GM23338 (cell line): ENCODE data around the gene TRIM59. TPM values are rescaled to one million over a fixed set of nuclear protein-coding genes. Genes with fewer than 3 reads are reported as not detected.

ENCODE experiments used
- ATAC-seq: fragments of 200-7000 bp; cut with Tn5 transposase; 3 replicates; pipeline ENCODE4 v1.9.1; 2020
- DNase-seq: peaks from one replicate; pipeline ENCODE4 v3.0.0-alpha.2; 2015; ENCODE audit warnings: low spot score
- H2AFZ ChIP-seq: fragments of 200-600 bp; sonication (generic); 2 replicates; pipeline ENCODE4 v1.8.0; 2016; ENCODE audit warnings: antibody characterized with exemption, mild to moderate bottlenecking, moderate library complexity
- H3F3A ChIP-seq: fragments of 200-600 bp; sonication (generic); replicated peaks from 2 replicates; pipeline ENCODE4 v1.8.0; 2017; ENCODE audit warnings: antibody characterized with exemption, mixed run types, low read depth
- H3K27ac ChIP-seq: fragments of 200-600 bp; sonication (generic); 2 replicates; pipeline ENCODE4 v1.6.1; 2016; ENCODE audit warnings: low read depth
- H3K27me3 ChIP-seq: fragments of 200-600 bp; sonication (generic); 2 replicates; pipeline ENCODE4 v1.8.0; 2016; ENCODE audit warnings: mild to moderate bottlenecking, mixed run types, moderate library complexity; ENCODE audit not compliant: insufficient read depth
- H3K36me3 ChIP-seq: fragments of 200-600 bp; sonication (generic); 2 replicates; pipeline ENCODE4 v1.8.0; 2016; ENCODE audit warnings: mild to moderate bottlenecking; ENCODE audit not compliant: insufficient read depth
- H3K4me1 ChIP-seq: fragments of 200-600 bp; sonication (generic); 2 replicates; pipeline ENCODE4 v1.8.0; 2016; ENCODE audit warnings: mild to moderate bottlenecking, moderate library complexity; ENCODE audit not compliant: insufficient read depth
- H3K4me2 ChIP-seq: fragments of 200-600 bp; sonication (generic); 2 replicates; pipeline ENCODE4 v1.7.1; 2017; ENCODE audit warnings: mixed run types
- H3K4me3 ChIP-seq: fragments of 200-600 bp; sonication (generic); 2 replicates; pipeline ENCODE4 v1.6.1; 2016; ENCODE audit warnings: mixed run types
- H3K79me2 ChIP-seq: fragments of 200-600 bp; sonication (generic); replicated peaks from 2 replicates; pipeline ENCODE4 v1.8.0; 2017; ENCODE audit warnings: mild to moderate bottlenecking; ENCODE audit not compliant: insufficient read depth
- H3K9me2 ChIP-seq: fragments of 200-600 bp; sonication (generic); 2 replicates; pipeline ENCODE4 v1.8.0; 2017; ENCODE audit not compliant: insufficient read depth
- H4K20me1 ChIP-seq: fragments of 200-600 bp; sonication (generic); replicated peaks from 2 replicates; pipeline ENCODE4 v1.8.0; 2017; ENCODE audit warnings: mild to moderate bottlenecking; ENCODE audit not compliant: insufficient read depth
- H3K27ac Mint-ChIP-seq: 2 replicates; pipeline ENCODE4 v1.8.0; 2020; ENCODE audit warnings: inconsistent platforms, mild to moderate bottlenecking, moderate library complexity, mixed read lengths
- H3K27me3 Mint-ChIP-seq: 3 replicates; pipeline ENCODE4 v1.8.0; 2022; ENCODE audit warnings: low read depth, mild to moderate bottlenecking, moderate library complexity, mixed read lengths, inconsistent platforms; ENCODE audit not compliant: insufficient read depth, poor library complexity
- H3K36me3 Mint-ChIP-seq: 3 replicates; pipeline ENCODE4 v1.8.0; 2021; ENCODE audit warnings: low read depth, mild to moderate bottlenecking, inconsistent platforms, moderate library complexity, mixed read lengths
- H3K4me1 Mint-ChIP-seq: 3 replicates; pipeline ENCODE4 v1.8.0; 2020; ENCODE audit warnings: mild to moderate bottlenecking, inconsistent platforms, mixed read lengths
- H3K4me3 Mint-ChIP-seq: 3 replicates; pipeline ENCODE4 v1.8.0; 2021; ENCODE audit warnings: moderate library complexity, mild to moderate bottlenecking, inconsistent platforms, mixed read lengths
- H3K9me3 Mint-ChIP-seq: 3 replicates; pipeline ENCODE4 v1.8.0; 2020; ENCODE audit warnings: moderate library complexity, mild to moderate bottlenecking, inconsistent platforms, mixed read lengths
- CREB1 ChIP-seq: fragments of 250-450 bp; sonication (Bioruptor Pico); IDR thresholded peaks from 2 replicates; pipeline ENCODE4 v1.5.0; 2020; ENCODE audit warnings: low read depth, mild to moderate bottlenecking, moderate library complexity
- EZH2 ChIP-seq: fragments of 200-600 bp; sonication (generic); IDR thresholded peaks from one replicate; pipeline ENCODE4 v1.8.0; 2017; ENCODE audit warnings: antibody characterized with exemption, mild to moderate bottlenecking, low read depth; ENCODE audit not compliant: unreplicated experiment
- EZH2phosphoT487 ChIP-seq: fragments of 200-600 bp; sonication (generic); IDR thresholded peaks from one replicate; pipeline ENCODE4 v1.8.1; 2018; ENCODE audit warnings: antibody characterized with exemption; ENCODE audit not compliant: unreplicated experiment
- NANOG ChIP-seq: IDR thresholded peaks from 2 replicates; pipeline ENCODE4 v1.6.1; 2016; ENCODE audit warnings: antibody characterized with exemption, borderline replicate concordance
- STAT1 ChIP-seq: IDR thresholded peaks from one replicate; pipeline ENCODE4 v1.6.1; 2016; ENCODE audit warnings: antibody characterized with exemption; ENCODE audit not compliant: unreplicated experiment
- ZNF114 ChIP-seq: fragments of 250-450 bp; sonication (Bioruptor Pico); IDR thresholded peaks from 2 replicates; pipeline ENCODE4 v1.5.0; 2020; ENCODE audit warnings: mild to moderate bottlenecking, moderate library complexity
- ZNF331 ChIP-seq: fragments of 250-450 bp; sonication (Bioruptor Pico); IDR thresholded peaks from 2 replicates; pipeline ENCODE4 v1.5.0; 2020; ENCODE audit warnings: low read depth, mild to moderate bottlenecking, moderate library complexity
- polyA plus RNA-seq: library from polyadenylated mRNA; unstranded; fragments of >200 nt; fragmentation: Nextera tagmentation; extraction: Ambion mirVana; gene quantifications from 2 replicates; pipeline ENCODE4 v1.2.1, GENCODE V29; 2016
- total RNA-seq: library from RNA; depleted of rRNA; stranded (reverse); fragments of >200 nt; shearing (Covaris generic); gene quantifications from 2 replicates; pipeline ENCODE4 v1.2.3, GENCODE V29; 2014
- TF ChIP-seq, protein P1 (sequence below): fragments of 250-450 bp; sonication (Bioruptor Pico); IDR thresholded peaks from 2 replicates; pipeline ENCODE4 v1.5.0; 2020; ENCODE audit warnings: mild to moderate bottlenecking, moderate library complexity
- TF ChIP-seq, protein P2 (sequence below): IDR thresholded peaks from 2 replicates; pipeline ENCODE4 v1.6.1; 2016; ENCODE audit warnings: antibody characterized with exemption
- TF ChIP-seq, protein P3 (sequence below), 2 experiments: fragments of 200-600 bp in 1 of 2; sonication (generic) in 1 of 2; conservative IDR thresholded peaks; 2 replicates each; pipeline versions ENCODE4 v1.5.1 to v1.6.1; 2016 to 2017; ENCODE audit warnings: antibody characterized with exemption in 2 of 2, low read depth in 2 of 2, mild to moderate bottlenecking in 2 of 2, moderate library complexity in 1 of 2
- TF ChIP-seq, protein P4 (sequence below): IDR thresholded peaks from one replicate; pipeline ENCODE4 v1.6.1; 2018; ENCODE audit warnings: antibody characterized with exemption; ENCODE audit not compliant: unreplicated experiment

TRIM59 gene
- total and polyA plus RNA-seq, 2 experiments from 2014 or later, result 46.2 to 98.6 TPM

DNA sequence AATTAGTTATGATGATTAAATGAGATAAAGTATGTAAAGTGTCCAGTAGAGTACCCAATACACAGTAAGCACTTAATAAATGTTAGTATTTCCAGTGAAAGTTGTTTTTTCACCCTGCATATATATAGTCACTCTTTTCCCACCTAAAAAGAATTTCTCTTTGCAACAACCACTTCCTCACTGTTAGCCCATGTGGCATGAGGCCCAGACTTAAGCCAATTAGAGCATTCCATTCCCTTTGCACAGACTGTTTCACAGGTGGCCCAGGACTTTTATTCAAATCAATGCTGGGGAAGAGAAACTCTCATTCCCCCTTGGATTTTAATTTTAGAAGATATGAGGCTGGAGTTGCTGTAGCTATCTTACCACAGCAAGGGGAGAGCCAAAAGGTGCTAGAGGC lies 54.3 kb downstream of the TRIM59 start (continued):
- TF ChIP-seq, protein P1, sequence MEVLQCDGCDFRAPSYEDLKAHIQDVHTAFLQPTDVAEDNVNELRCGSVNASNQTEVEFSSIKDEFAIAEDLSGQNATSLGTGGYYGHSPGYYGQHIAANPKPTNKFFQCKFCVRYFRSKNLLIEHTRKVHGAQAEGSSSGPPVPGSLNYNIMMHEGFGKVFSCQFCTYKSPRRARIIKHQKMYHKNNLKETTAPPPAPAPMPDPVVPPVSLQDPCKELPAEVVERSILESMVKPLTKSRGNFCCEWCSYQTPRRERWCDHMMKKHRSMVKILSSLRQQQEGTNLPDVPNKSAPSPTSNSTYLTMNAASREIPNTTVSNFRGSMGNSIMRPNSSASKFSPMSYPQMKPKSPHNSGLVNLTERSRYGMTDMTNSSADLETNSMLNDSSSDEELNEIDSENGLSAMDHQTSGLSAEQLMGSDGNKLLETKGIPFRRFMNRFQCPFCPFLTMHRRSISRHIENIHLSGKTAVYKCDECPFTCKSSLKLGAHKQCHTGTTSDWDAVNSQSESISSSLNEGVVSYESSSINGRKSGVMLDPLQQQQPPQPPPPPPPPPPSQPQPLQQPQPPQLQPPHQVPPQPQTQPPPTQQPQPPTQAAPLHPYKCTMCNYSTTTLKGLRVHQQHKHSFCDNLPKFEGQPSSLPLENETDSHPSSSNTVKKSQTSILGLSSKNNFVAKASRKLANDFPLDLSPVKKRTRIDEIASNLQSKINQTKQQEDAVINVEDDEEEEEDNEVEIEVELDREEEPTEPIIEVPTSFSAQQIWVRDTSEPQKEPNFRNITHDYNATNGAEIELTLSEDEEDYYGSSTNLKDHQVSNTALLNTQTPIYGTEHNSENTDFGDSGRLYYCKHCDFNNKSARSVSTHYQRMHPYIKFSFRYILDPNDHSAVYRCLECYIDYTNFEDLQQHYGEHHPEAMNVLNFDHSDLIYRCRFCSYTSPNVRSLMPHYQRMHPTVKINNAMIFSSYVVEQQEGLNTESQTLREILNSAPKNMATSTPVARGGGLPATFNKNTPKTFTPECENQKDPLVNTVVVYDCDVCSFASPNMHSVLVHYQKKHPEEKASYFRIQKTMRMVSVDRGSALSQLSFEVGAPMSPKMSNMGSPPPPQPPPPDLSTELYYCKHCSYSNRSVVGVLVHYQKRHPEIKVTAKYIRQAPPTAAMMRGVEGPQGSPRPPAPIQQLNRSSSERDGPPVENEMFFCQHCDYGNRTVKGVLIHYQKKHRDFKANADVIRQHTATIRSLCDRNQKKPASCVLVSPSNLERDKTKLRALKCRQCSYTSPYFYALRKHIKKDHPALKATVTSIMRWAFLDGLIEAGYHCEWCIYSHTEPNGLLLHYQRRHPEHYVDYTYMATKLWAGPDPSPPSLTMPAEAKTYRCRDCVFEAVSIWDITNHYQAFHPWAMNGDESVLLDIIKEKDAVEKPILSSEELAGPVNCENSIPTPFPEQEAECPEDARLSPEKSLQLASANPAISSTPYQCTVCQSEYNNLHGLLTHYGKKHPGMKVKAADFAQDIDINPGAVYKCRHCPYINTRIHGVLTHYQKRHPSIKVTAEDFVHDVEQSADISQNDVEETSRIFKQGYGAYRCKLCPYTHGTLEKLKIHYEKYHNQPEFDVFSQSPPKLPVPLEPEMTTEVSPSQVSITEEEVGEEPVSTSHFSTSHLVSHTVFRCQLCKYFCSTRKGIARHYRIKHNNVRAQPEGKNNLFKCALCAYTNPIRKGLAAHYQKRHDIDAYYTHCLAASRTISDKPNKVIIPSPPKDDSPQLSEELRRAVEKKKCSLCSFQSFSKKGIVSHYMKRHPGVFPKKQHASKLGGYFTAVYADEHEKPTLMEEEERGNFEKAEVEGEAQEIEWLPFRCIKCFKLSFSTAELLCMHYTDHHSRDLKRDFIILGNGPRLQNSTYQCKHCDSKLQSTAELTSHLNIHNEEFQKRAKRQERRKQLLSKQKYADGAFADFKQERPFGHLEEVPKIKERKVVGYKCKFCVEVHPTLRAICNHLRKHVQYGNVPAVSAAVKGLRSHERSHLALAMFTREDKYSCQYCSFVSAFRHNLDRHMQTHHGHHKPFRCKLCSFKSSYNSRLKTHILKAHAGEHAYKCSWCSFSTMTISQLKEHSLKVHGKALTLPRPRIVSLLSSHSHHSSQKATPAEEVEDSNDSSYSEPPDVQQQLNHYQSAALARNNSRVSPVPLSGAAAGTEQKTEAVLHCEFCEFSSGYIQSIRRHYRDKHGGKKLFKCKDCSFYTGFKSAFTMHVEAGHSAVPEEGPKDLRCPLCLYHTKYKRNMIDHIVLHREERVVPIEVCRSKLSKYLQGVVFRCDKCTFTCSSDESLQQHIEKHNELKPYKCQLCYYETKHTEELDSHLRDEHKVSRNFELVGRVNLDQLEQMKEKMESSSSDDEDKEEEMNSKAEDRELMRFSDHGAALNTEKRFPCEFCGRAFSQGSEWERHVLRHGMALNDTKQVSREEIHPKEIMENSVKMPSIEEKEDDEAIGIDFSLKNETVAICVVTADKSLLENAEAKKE (CRISPR knock-in tag), result no peak
- TF ChIP-seq CREB1, result no peak
- no peak for TF ChIP-seq ZNF331 (CRISPR knock-in tag)
- TF ChIP-seq ZNF114, result no peak
- TF ChIP-seq EZH2phosphoT487, result no peak
- TF ChIP-seq, protein P2, sequence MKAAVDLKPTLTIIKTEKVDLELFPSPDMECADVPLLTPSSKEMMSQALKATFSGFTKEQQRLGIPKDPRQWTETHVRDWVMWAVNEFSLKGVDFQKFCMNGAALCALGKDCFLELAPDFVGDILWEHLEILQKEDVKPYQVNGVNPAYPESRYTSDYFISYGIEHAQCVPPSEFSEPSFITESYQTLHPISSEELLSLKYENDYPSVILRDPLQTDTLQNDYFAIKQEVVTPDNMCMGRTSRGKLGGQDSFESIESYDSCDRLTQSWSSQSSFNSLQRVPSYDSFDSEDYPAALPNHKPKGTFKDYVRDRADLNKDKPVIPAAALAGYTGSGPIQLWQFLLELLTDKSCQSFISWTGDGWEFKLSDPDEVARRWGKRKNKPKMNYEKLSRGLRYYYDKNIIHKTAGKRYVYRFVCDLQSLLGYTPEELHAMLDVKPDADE, result no peak
- no peak for TF ChIP-seq NANOG

GRCh38 chr3:160394009-160394392 lies 55.6 kb downstream of the TRIM59 start:
- H3K36me3 Mint-ChIP-seq, result no peaks in the 10 kb centered on the region
- Histone ChIP-seq H4K20me1 (no peaks in the 10 kb centered on the region; the same call in 1 of the 2 replicates), H3F3A (no peaks in the 10 kb centered on the region), H3K79me2 (peaks cover 42% of the 10 kb centered on the region), H3K36me3 (no peaks in the 10 kb centered on the region), H3K27ac (no peak overlapping the region), H3K27me3 (no peaks in the 10 kb centered on the region), H3K4me1 (no peaks in the 10 kb centered on the region), H2AFZ (no peak overlapping the region), H3K4me2 (no peak overlapping the region), H3K4me3 (no peak overlapping the region), H3K9me2 (no peaks in the 10 kb centered on the region)
- H3K9me3 Mint-ChIP-seq, result no peaks in the 10 kb centered on the region
- no peak overlapping the region for H3K4me3 Mint-ChIP-seq
- DNase-seq (no peak), ATAC-seq (no peak)
- H3K27ac Mint-ChIP-seq, result no peak overlapping the region
- no peaks in the 10 kb centered on the region for H3K4me1 Mint-ChIP-seq
- peaks cover 2% of the 10 kb centered on the region for H3K27me3 Mint-ChIP-seq
- TF ChIP-seq EZH2phosphoT487 (no peak), ZNF331 (CRISPR knock-in tag) (no peak), STAT1 (no peak), ZNF114 (no peak), EZH2 (no peak)
- TF ChIP-seq, protein P3, sequence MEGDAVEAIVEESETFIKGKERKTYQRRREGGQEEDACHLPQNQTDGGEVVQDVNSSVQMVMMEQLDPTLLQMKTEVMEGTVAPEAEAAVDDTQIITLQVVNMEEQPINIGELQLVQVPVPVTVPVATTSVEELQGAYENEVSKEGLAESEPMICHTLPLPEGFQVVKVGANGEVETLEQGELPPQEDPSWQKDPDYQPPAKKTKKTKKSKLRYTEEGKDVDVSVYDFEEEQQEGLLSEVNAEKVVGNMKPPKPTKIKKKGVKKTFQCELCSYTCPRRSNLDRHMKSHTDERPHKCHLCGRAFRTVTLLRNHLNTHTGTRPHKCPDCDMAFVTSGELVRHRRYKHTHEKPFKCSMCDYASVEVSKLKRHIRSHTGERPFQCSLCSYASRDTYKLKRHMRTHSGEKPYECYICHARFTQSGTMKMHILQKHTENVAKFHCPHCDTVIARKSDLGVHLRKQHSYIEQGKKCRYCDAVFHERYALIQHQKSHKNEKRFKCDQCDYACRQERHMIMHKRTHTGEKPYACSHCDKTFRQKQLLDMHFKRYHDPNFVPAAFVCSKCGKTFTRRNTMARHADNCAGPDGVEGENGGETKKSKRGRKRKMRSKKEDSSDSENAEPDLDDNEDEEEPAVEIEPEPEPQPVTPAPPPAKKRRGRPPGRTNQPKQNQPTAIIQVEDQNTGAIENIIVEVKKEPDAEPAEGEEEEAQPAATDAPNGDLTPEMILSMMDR (conservative IDR thresholded peaks at IDR 0.05; ENCODE audit: low read depth in 2 of 2), result no peak
- TF ChIP-seq, protein P4, sequence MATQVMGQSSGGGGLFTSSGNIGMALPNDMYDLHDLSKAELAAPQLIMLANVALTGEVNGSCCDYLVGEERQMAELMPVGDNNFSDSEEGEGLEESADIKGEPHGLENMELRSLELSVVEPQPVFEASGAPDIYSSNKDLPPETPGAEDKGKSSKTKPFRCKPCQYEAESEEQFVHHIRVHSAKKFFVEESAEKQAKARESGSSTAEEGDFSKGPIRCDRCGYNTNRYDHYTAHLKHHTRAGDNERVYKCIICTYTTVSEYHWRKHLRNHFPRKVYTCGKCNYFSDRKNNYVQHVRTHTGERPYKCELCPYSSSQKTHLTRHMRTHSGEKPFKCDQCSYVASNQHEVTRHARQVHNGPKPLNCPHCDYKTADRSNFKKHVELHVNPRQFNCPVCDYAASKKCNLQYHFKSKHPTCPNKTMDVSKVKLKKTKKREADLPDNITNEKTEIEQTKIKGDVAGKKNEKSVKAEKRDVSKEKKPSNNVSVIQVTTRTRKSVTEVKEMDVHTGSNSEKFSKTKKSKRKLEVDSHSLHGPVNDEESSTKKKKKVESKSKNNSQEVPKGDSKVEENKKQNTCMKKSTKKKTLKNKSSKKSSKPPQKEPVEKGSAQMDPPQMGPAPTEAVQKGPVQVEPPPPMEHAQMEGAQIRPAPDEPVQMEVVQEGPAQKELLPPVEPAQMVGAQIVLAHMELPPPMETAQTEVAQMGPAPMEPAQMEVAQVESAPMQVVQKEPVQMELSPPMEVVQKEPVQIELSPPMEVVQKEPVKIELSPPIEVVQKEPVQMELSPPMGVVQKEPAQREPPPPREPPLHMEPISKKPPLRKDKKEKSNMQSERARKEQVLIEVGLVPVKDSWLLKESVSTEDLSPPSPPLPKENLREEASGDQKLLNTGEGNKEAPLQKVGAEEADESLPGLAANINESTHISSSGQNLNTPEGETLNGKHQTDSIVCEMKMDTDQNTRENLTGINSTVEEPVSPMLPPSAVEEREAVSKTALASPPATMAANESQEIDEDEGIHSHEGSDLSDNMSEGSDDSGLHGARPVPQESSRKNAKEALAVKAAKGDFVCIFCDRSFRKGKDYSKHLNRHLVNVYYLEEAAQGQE, result no peak
- TF ChIP-seq, protein P2, result no peak
